Measurements from ENCODE around the gene SRPRA. TPM values are rescaled to one million over a fixed set of nuclear protein-coding genes. Genes with fewer than 3 reads are reported as not detected.
A peak's percentile ranks its signal among the peaks of the same experiment; 100 is the strongest.

The SRPRA gene
- total and polyA plus RNA-seq, 10 of the 15 experiments (the other 5 are each of a cell fraction or from before 2014, with no cell fraction given) = 29.6 to 131 (median 92.8) TPM

- ChIA-PET POLR2A (interaction anchor here (1.0 kb wide), 1 partner anchor 13 kb away, joined by 3 read pairs; no protein-coding TSS in a partner anchor), SMC1A (ENCODE audit: uncharacterized antibody, unreplicated experiment) (interaction anchor here (0.7 to 6.5 kb wide), 5 partner anchors 11 to 177 kb away, joined by 3 to 78 read pairs (median 9); no protein-coding TSS in a partner anchor), RAD21 (ENCODE audit: unreplicated experiment) (interaction anchor here (0.9 kb wide), 1 partner anchor 22 kb away, joined by 3 read pairs; no protein-coding TSS in a partner anchor), CTCF (interaction anchor here (0.8 to 10.0 kb wide), 10 partner anchors 8 to 683 kb away, joined by 3 to 232 read pairs (median 4); no protein-coding TSS in a partner anchor)
- H3K9me3 ChIP-seq (replicated peaks; ENCODE audit: control insufficient read depth, insufficient read depth, low read length) = no peaks in the 10 kb centered on the region
- no peak overlapping the region for H3K4me3 ChIP-seq
- ATAC-seq (no peak), FAIRE-seq (no peak), DNase-seq (ENCODE audit: low read depth, low spot score) (no peak)
- no peak overlapping the region for H3K9ac ChIP-seq (ENCODE audit: control insufficient read depth, insufficient read depth, low read length)
- H3K36me3 ChIP-seq (ENCODE audit: control insufficient read depth in 2 of 2, insufficient read depth in 2 of 2, low read length in 1 of 2) = peaks cover 1 to 9% of the 10 kb centered on the region in 2 experiments; a peak in 1 of 4 replicates
- H3K4me1 ChIP-seq (ENCODE audit: control insufficient read depth, insufficient read depth, low read length) = peaks cover 33% of the 10 kb centered on the region
- H4K20me1 ChIP-seq (ENCODE audit: control insufficient read depth, insufficient read depth) = no peaks in the 10 kb centered on the region
- intact Hi-C loops (cut with micrococcal nuclease; ENCODE audit: unreplicated experiment) = no loop called here
- no peaks in the 10 kb centered on the region for H3K27me3 ChIP-seq (replicated peaks in 1 of 2; ENCODE audit: control insufficient read depth in 2 of 2, insufficient read depth in 2 of 2, low read length in 1 of 2)
- H2AFZ ChIP-seq (ENCODE audit: control insufficient read depth, low read depth, low read length) = no peak overlapping the region
- H3K4me2 ChIP-seq (ENCODE audit: control insufficient read depth, insufficient read depth) = peak overlapping the region; percentile 11; the same call in 1 of the 2 replicates
- H3K79me2 ChIP-seq (ENCODE audit: control insufficient read depth, insufficient read depth, low read length) = peaks cover 23% of the 10 kb centered on the region
- TF ChIP-seq TCF7 (IDR thresholded peaks at IDR 0.05; ENCODE audit: borderline replicate concordance) (no peak), CTCF (IDR thresholded peaks at IDR 0.05 in 2 of 3, conservative IDR thresholded peaks at IDR 0.05 in 1 of 3; ENCODE audit: control insufficient read depth in 2 of 3, extremely low read depth in 1 of 3, insufficient read depth in 1 of 3, low read depth in 3 of 3, low read length in 3 of 3) (peak; percentile 35 to 50 (median 47); a peak in 5 of 6 replicates), NBN (IDR thresholded peaks at IDR 0.05) (no peak), RAD21 (IDR thresholded peaks at IDR 0.05; ENCODE audit: insufficient read depth, low read depth, low read length) (peak; percentile 51)
- 52% methylated on average over 5 of the region's 5 CpGs for WGBS (ENCODE audit: insufficient coverage, insufficient replicate concordance, low lambda C conversion rate, missing lambda C conversion rate)
- no TSS peak for BruUV-seq (replicated peaks)
- no peak overlapping the region for H3K27ac ChIP-seq (ENCODE audit: control insufficient read depth, insufficient read depth)
- in situ Hi-C loops (cut with MboI) = no loop called here
Measured at GRCh38 chr11:126307706-126308105, 39.0 kb upstream of the SRPRA start.

Data from GM12878 (cell line).